ENCODE measurements around the gene CFAP46. TPM values are rescaled to one million over a fixed set of nuclear protein-coding genes. Genes with fewer than 3 reads are reported as not detected.

CFAP46 gene
- total and polyA plus RNA-seq, 10 of the 15 experiments (the other 5 are each of a cell fraction or from before 2014, with no cell fraction given), result 0.01 to 0.18 (median 0.03) TPM; not detected in 7

GRCh38 chr10:132878730-132879407 is 63.5 kb downstream of the CFAP46 start:
- H2AFZ ChIP-seq (ENCODE audit: control insufficient read depth, low read depth, low read length), result no peak overlapping the region
- H3K4me2 ChIP-seq (ENCODE audit: control insufficient read depth, insufficient read depth), result no peak overlapping the region
- CTCF ChIA-PET, result no interaction called here
- intact Hi-C loops (cut with micrococcal nuclease; ENCODE audit: unreplicated experiment), result no loop called here
- H3K9me3 ChIP-seq (replicated peaks; ENCODE audit: control insufficient read depth, insufficient read depth, low read length), result no peaks in the 10 kb centered on the region; the same call in 2 of the 3 replicates
- in situ Hi-C loops (cut with MboI), result no loop called here
- SMC1A ChIA-PET (ENCODE audit: uncharacterized antibody, unreplicated experiment), result no interaction called here
- no peak overlapping the region for H3K27ac ChIP-seq (ENCODE audit: control insufficient read depth, insufficient read depth)
- H4K20me1 ChIP-seq (ENCODE audit: control insufficient read depth, insufficient read depth), result no peaks in the 10 kb centered on the region
- ATAC-seq, result no peak
- no peak overlapping the region for H3K9ac ChIP-seq (ENCODE audit: control insufficient read depth, insufficient read depth, low read length)
- H3K27me3 ChIP-seq (replicated peaks in 1 of 2; ENCODE audit: control insufficient read depth in 2 of 2, insufficient read depth in 2 of 2, low read length in 1 of 2), result no peaks in the 10 kb centered on the region
- no peaks in the 10 kb centered on the region for H3K4me1 ChIP-seq (ENCODE audit: control insufficient read depth, insufficient read depth, low read length)
- RAD21 ChIA-PET (ENCODE audit: unreplicated experiment), result no interaction called here
- POLR2A ChIA-PET, result no interaction called here
- no peak for FAIRE-seq
- no TSS peak for BruUV-seq (replicated peaks)
- WGBS (ENCODE audit: insufficient coverage, insufficient replicate concordance, low lambda C conversion rate, missing lambda C conversion rate), result 46% methylated on average over 24 of the region's 25 CpGs
- H3K4me3 ChIP-seq, result no peak overlapping the region
- no peak for DNase-seq (ENCODE audit: low read depth, low spot score)
- no peaks in the 10 kb centered on the region for H3K36me3 ChIP-seq (ENCODE audit: control insufficient read depth in 2 of 2, insufficient read depth in 2 of 2, low read length in 1 of 2)
- H3K79me2 ChIP-seq (ENCODE audit: control insufficient read depth, insufficient read depth, low read length), result no peaks in the 10 kb centered on the region
- TF ChIP-seq NFYB (IDR thresholded peaks at IDR 0.05; ENCODE audit: insufficient read depth, low read depth, low read length) (no peak), MAX (IDR thresholded peaks at IDR 0.05; ENCODE audit: low read depth, low read length) (no peak), NBN (IDR thresholded peaks at IDR 0.05) (no peak), PRDM15 (CRISPR knock-in tag; IDR thresholded peaks at IDR 0.05) (no peak), ZNF592 (IDR thresholded peaks at IDR 0.05) (no peak), EED (IDR thresholded peaks at IDR 0.05; ENCODE audit: low read depth) (no peak), ZBTB40 (IDR thresholded peaks at IDR 0.05; ENCODE audit: borderline replicate concordance) (no peak), STAT3 (IDR thresholded peaks at IDR 0.05; ENCODE audit: low read depth, low read length) (no peak), POLR2AphosphoS2 (IDR thresholded peaks at IDR 0.05; ENCODE audit: low read depth, low read length) (no peak), DPF2 (IDR thresholded peaks at IDR 0.05) (no peak), RB1 (IDR thresholded peaks at IDR 0.05; ENCODE audit: borderline replicate concordance) (no peak), SREBF2 (IDR thresholded peaks at IDR 0.05; ENCODE audit: low read length) (no peak)
